Right renal pelvis (tissue), 4 donors: ENCODE data around the gene CNOT3. TPM values are rescaled to one million over a fixed set of nuclear protein-coding genes. Genes with fewer than 3 reads are reported as not detected.
"Not testable (repeated sequence)": the region's sequence is repeated elsewhere in the genome, so short reads cannot be mapped to it uniquely, and the experiment has no call there.

Experiments
- DNase-seq, 4 donors: peaks; one replicate each; pipeline ENCODE4 v3.0.0-alpha.2; 2013; ENCODE audit warnings: low read depth in 4 of 4, low spot score in 3 of 4, missing footprints in 1 of 4
- polyA plus RNA-seq, 4 donors: library from polyadenylated mRNA; unstranded; fragments of 120-200 nt; gene quantifications; one replicate each; pipeline ENCODE4 v1.2.1, GENCODE V29; 2013; ENCODE audit not compliant: insufficient read length in 4 of 4

Gene CNOT3
- polyA plus RNA-seq: 10 to 100 TPM; 61.5 to 76.2 (median 64.8) TPM

- no peak for DNase-seq
Observed at GRCh38 chr19:54137699-54138488, at the start of gene CNOT3. Gene CNOT3 (plus strand): TSS chr19:54137762. CDS start chr19:54142979, 5,217 bp downstream.

- DNase-seq: no peak
Observed at GRCh38 chr19:54094426-54095000, 43.0 kb upstream of the CNOT3 start.

- DNase-seq: no peak
Observed at GRCh38 chr19:54095136-54095858, 42.3 kb upstream of the CNOT3 start.

GRCh38 chr19:54095859-54096616 lies 41.5 kb upstream of the CNOT3 start:
- DNase-seq: not testable (repeated sequence)

- DNase-seq: no peak
Observed at GRCh38 chr19:54096617-54097106, 40.9 kb upstream of the CNOT3 start.

GRCh38 chr19:54099190-54099902 lies 38.2 kb upstream of the CNOT3 start:
- no peak for DNase-seq

GRCh38 chr19:54099903-54100255 lies 37.7 kb upstream of the CNOT3 start:
- DNase-seq: not testable (repeated sequence)

GRCh38 chr19:54100561-54100960 lies 37.0 kb upstream of the CNOT3 start, which contains the start of gene OSCAR:
Gene OSCAR (minus strand): TSS chr19:54100803. CDS start chr19:54100792, 11 bp downstream.
- DNase-seq: no peak

- DNase-seq: peak; percentile 95 to 99 (median 98)
Observed at GRCh38 chr19:54102421-54103169, 35.0 kb upstream of the CNOT3 start, which contains the start of gene NDUFA3. Gene NDUFA3 (plus strand): TSS chr19:54102855. CDS start chr19:54102879, 24 bp downstream.

GRCh38 chr19:54104998-54105715 lies 32.4 kb upstream of the CNOT3 start:
- no peak for DNase-seq

GRCh38 chr19:54105796-54106195 lies 31.8 kb upstream of the CNOT3 start:
- DNase-seq: no peak

- DNase-seq: no peak
Observed at GRCh38 chr19:54106716-54107115, 30.8 kb upstream of the CNOT3 start.

GRCh38 chr19:54107876-54108490 lies 29.6 kb upstream of the CNOT3 start:
- no peak for DNase-seq

- DNase-seq: no peak
Observed at GRCh38 chr19:54108496-54108895, 29.1 kb upstream of the CNOT3 start.

GRCh38 chr19:54109651-54110050 lies 27.9 kb upstream of the CNOT3 start:
- no peak for DNase-seq

GRCh38 chr19:54114340-54115108 lies 23.0 kb upstream of the CNOT3 start:
- DNase-seq: no peak
